ENCODE results near the gene HOXA9. TPM values are rescaled to one million over a fixed set of nuclear protein-coding genes. Genes with fewer than 3 reads are reported as not detected.

Gene HOXA9
- total RNA-seq, 1 donor from 2014 or later: 14.5 TPM

GRCh38 chr7:27184337-27185012 lies 19.1 kb upstream of the HOXA9 start:
- Mint-ChIP-seq H3K27ac (peak overlapping the region; percentile 93), H3K4me3 (peak overlapping the region; percentile 73), H3K27me3 (ENCODE audit: low read depth) (peaks cover 99% of the 10 kb centered on the region), H3K9me3 (no peaks in the 10 kb centered on the region), H3K4me1 (peaks cover 51% of the 10 kb centered on the region), H3K36me3 (no peaks in the 10 kb centered on the region)
- TF ChIP-seq CTCF (IDR thresholded peaks at IDR 0.05; ENCODE audit: unreplicated experiment): no peak
- peak in 1 of 2 experiments; percentile 58 for DNase-seq (ENCODE audit: low spot score in 2 of 2, unreplicated experiment in 2 of 2)

- peak in 1 of 2 experiments; percentile 43 for DNase-seq (ENCODE audit: low spot score in 2 of 2, unreplicated experiment in 2 of 2)
- no peaks in the 10 kb centered on the region for H3K36me3 Mint-ChIP-seq
- H3K4me1 Mint-ChIP-seq: peaks cover 49% of the 10 kb centered on the region
- H3K4me3 Mint-ChIP-seq: peak overlapping the region; percentile 70
- no peaks in the 10 kb centered on the region for H3K9me3 Mint-ChIP-seq
- peak overlapping the region; percentile 81 for H3K27ac Mint-ChIP-seq
- no peak for TF ChIP-seq CTCF (IDR thresholded peaks at IDR 0.05; ENCODE audit: unreplicated experiment)
- H3K27me3 Mint-ChIP-seq (ENCODE audit: low read depth): peaks cover 99% of the 10 kb centered on the region
Observed at GRCh38 chr7:27183682-27184336, 18.5 kb upstream of the HOXA9 start.

GRCh38 chr7:27182861-27183681 lies 17.7 kb upstream of the HOXA9 start:
- peak overlapping the region; percentile 70 for H3K4me3 Mint-ChIP-seq
- peak overlapping the region; percentile 81 for H3K27ac Mint-ChIP-seq
- H3K27me3 Mint-ChIP-seq (ENCODE audit: low read depth): peaks cover 99% of the 10 kb centered on the region
- H3K4me1 Mint-ChIP-seq: peaks cover 41% of the 10 kb centered on the region
- H3K9me3 Mint-ChIP-seq: no peaks in the 10 kb centered on the region
- no peaks in the 10 kb centered on the region for H3K36me3 Mint-ChIP-seq
- peak in 1 of 2 experiments; percentile 44 for DNase-seq (ENCODE audit: low spot score in 2 of 2, unreplicated experiment in 2 of 2)
- no peak for TF ChIP-seq CTCF (IDR thresholded peaks at IDR 0.05; ENCODE audit: unreplicated experiment)

DNA sequence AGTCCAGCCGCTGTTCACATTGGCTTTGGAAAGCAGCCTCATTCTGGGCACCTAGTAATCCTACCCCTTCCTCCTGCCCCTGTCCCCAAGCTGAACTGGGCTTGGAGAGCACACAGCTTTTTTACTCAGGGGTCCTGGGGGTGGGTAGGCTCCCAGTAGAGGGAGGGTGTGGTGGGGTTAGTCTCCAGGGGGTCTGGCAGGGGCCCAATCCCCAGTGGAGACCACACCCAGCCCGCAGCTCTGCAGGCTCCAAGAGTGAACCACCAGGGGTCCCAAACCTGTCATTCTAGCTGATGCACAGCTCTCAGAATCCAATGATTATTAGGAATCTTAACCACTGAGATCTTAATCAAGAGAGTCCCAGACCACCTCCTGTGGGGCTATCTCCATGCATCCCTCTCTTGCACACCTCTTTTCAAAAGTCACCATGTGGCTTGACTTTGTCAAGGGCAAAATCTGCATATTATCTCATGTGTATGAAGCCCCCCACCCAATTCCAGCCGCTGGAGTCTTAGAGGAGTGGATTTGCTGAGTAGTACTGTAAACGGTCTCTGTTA lies 17.0 kb upstream of the HOXA9 start:
- no peak for DNase-seq (ENCODE audit: low spot score in 2 of 2, unreplicated experiment in 2 of 2)
- no peak for TF ChIP-seq CTCF (IDR thresholded peaks at IDR 0.05; ENCODE audit: unreplicated experiment)
- H3K27me3 Mint-ChIP-seq (ENCODE audit: low read depth): peaks cover 99% of the 10 kb centered on the region
- H3K36me3 Mint-ChIP-seq: no peaks in the 10 kb centered on the region
- peaks cover 36% of the 10 kb centered on the region for H3K4me1 Mint-ChIP-seq
- no peaks in the 10 kb centered on the region for H3K9me3 Mint-ChIP-seq
- peak overlapping the region; percentile 47 for H3K27ac Mint-ChIP-seq
- H3K4me3 Mint-ChIP-seq: peak overlapping the region; percentile 70

DNA sequence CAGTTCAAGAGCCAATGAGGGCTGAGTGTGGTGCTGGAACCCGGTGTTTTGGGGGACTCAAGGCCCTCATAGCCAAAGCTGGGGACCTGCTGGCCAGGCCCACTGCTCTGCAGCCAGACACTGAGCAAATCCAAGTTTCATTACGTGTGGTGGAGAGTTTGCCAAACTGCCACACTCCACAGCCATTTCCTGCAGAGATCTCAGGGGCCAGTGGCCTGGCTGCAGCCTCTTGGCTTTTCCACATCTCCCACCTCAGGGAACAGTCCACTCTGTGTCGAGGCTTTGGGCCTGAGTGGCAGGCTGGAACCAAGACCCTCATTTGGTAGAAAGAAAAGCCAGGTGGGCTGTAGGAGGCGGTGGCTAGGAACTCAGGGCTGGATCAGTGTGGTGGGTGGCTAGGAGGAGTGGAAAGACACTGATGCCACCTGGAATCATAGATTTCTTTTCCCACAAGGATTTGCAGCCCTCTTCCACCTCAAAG lies 16.5 kb upstream of the HOXA9 start:
- H3K36me3 Mint-ChIP-seq: no peaks in the 10 kb centered on the region
- peaks cover 36% of the 10 kb centered on the region for H3K4me1 Mint-ChIP-seq
- H3K27me3 Mint-ChIP-seq (ENCODE audit: low read depth): peaks cover 99% of the 10 kb centered on the region
- DNase-seq (ENCODE audit: low spot score in 2 of 2, unreplicated experiment in 2 of 2): peak in 1 of 2 experiments; percentile 38
- no peak overlapping the region for H3K4me3 Mint-ChIP-seq
- no peaks in the 10 kb centered on the region for H3K9me3 Mint-ChIP-seq
- no peak overlapping the region for H3K27ac Mint-ChIP-seq
- TF ChIP-seq CTCF (IDR thresholded peaks at IDR 0.05; ENCODE audit: unreplicated experiment): no peak
